GM12878 (cell line): ENCODE measurements around the gene MOK. TPM values are rescaled to one million over a fixed set of nuclear protein-coding genes. Genes with fewer than 3 reads are reported as not detected.

Source experiments
- BACH1 ChIP-seq: fragments of 450-650 bp; IDR thresholded peaks from 2 replicates; pipeline ENCODE4 v1.6.1; 2017; ENCODE audit warnings: mild to moderate bottlenecking, borderline replicate concordance
- BCLAF1 ChIP-seq: fragments of 450-650 bp; IDR thresholded peaks from 2 replicates; pipeline ENCODE4 v1.6.1; 2017; ENCODE audit warnings: antibody characterized with exemption, mild to moderate bottlenecking, moderate library complexity
- BRCA1 ChIP-seq: IDR thresholded peaks from 2 replicates; pipeline ENCODE4 v1.6.1; 2011; ENCODE audit warnings: low read depth, low read length, improper control_type of control experiment
- CEBPZ ChIP-seq: fragments of 150-350 bp; IDR thresholded peaks from 2 replicates; pipeline ENCODE4 v1.6.1; 2016; ENCODE audit warnings: low read depth, low read length
- NFXL1 ChIP-seq: fragments of 450-650 bp; IDR thresholded peaks from 2 replicates; pipeline ENCODE4 v1.6.1; 2017; ENCODE audit warnings: antibody characterized with exemption, mild to moderate bottlenecking, borderline replicate concordance
- POLR2A ChIP-seq: IDR thresholded peaks from 2 replicates; pipeline ENCODE4 v1.6.1; 2011; ENCODE audit warnings: low read depth, mild to moderate bottlenecking, low read length
- RUNX3 ChIP-seq: IDR thresholded peaks from 2 replicates; pipeline ENCODE4 v1.6.1; 2012; ENCODE audit warnings: low read length, inconsistent platforms
- SP1 ChIP-seq: IDR thresholded peaks from one replicate; pipeline ENCODE4 v1.6.1; 2011; ENCODE audit warnings: low read depth, low read length
- SREBF2 ChIP-seq: IDR thresholded peaks from 2 replicates; pipeline ENCODE4 v1.6.1; 2012; ENCODE audit warnings: mild to moderate bottlenecking, low read length
- TAF1 ChIP-seq: IDR thresholded peaks from 2 replicates; pipeline ENCODE4 v1.6.1; 2011; ENCODE audit warnings: mild to moderate bottlenecking, low read depth, low read length, borderline replicate concordance
- ZNF622 ChIP-seq: fragments of 450-650 bp; IDR thresholded peaks from 2 replicates; pipeline ENCODE4 v1.6.1; 2017; ENCODE audit warnings: mild to moderate bottlenecking, inconsistent platforms
- polyA plus RNA-seq, 11 experiments: library from polyadenylated mRNA; depleted of rRNA in 4 of 11; unstranded in 6 of 11; stranded (reverse) in 5 of 11; fragments of >200 nt; fragmentation: Nextera tagmentation in 4 of 11; fragmentation: Illumina TruSeq in 1 of 11; extraction: Ambion mirVana in 4 of 11; extraction: Trizol in 1 of 11; gene quantifications; 1 replicate in 1 of 11; 2 replicates in 10 of 11; pipeline versions ENCODE4 v1.2.1 to v1.2.3, GENCODE V29; 2011 to 2016; ENCODE audit warnings: inconsistent platforms in 2 of 11, missing spikeins in 2 of 11, low read depth in 1 of 11
- total RNA-seq, 4 experiments: library from RNA; depleted of rRNA in 3 of 4; stranded (reverse); fragments of >200 nt in 3 of 4; fragmentation: Illumina TruSeq in 1 of 4; extraction: Trizol in 1 of 4; gene quantifications; 2 replicates each; pipeline versions ENCODE4 v1.2.1 to v1.2.3, GENCODE V29; 2013 to 2021
- TF ChIP-seq, protein P1 (sequence below), 3 experiments: IDR thresholded peaks in 2 of 3; conservative IDR thresholded peaks in 1 of 3; 2 replicates each; pipeline ENCODE4 v1.5.1; 2011; ENCODE audit warnings: low read depth in 3 of 3, low read length in 3 of 3, mild to moderate bottlenecking in 3 of 3, control low read depth in 2 of 3, moderate library complexity in 2 of 3, inconsistent platforms in 1 of 3, mixed read lengths in 1 of 3; ENCODE audit not compliant: control insufficient read depth in 2 of 3, insufficient read depth in 1 of 3; ENCODE audit errors: extremely low read depth in 1 of 3
- TF ChIP-seq, protein P2 (sequence below): fragments of 450-650 bp; IDR thresholded peaks from 2 replicates; pipeline ENCODE4 v1.6.1; 2017; ENCODE audit warnings: mild to moderate bottlenecking, low read depth, inconsistent platforms; ENCODE audit not compliant: poor library complexity, severe bottlenecking
- TF ChIP-seq, protein P3 (sequence below): fragments of 450-650 bp; IDR thresholded peaks from 2 replicates; pipeline ENCODE4 v1.6.1; 2016; ENCODE audit warnings: mild to moderate bottlenecking
- TF ChIP-seq, protein P4 (sequence below): fragments of 450-650 bp; conservative IDR thresholded peaks from 2 replicates; pipeline ENCODE4 v1.6.1; 2017; ENCODE audit warnings: mild to moderate bottlenecking, moderate library complexity

Gene MOK
- total and polyA plus RNA-seq, 10 of the 15 experiments (the other 5 are each of a cell fraction or from before 2014, with no cell fraction given), result 0.10 to 3.0 (median 1.4) TPM

- TF ChIP-seq CEBPZ, result no peak
- no peak for TF ChIP-seq BACH1
- TF ChIP-seq, protein P1, sequence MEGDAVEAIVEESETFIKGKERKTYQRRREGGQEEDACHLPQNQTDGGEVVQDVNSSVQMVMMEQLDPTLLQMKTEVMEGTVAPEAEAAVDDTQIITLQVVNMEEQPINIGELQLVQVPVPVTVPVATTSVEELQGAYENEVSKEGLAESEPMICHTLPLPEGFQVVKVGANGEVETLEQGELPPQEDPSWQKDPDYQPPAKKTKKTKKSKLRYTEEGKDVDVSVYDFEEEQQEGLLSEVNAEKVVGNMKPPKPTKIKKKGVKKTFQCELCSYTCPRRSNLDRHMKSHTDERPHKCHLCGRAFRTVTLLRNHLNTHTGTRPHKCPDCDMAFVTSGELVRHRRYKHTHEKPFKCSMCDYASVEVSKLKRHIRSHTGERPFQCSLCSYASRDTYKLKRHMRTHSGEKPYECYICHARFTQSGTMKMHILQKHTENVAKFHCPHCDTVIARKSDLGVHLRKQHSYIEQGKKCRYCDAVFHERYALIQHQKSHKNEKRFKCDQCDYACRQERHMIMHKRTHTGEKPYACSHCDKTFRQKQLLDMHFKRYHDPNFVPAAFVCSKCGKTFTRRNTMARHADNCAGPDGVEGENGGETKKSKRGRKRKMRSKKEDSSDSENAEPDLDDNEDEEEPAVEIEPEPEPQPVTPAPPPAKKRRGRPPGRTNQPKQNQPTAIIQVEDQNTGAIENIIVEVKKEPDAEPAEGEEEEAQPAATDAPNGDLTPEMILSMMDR (IDR thresholded peaks at IDR 0.05 in 2 of 3, conservative IDR thresholded peaks at IDR 0.05 in 1 of 3; ENCODE audit: control insufficient read depth in 2 of 3, extremely low read depth in 1 of 3, insufficient read depth in 1 of 3, low read depth in 3 of 3, low read length in 3 of 3), result no peak
- TF ChIP-seq, protein P2, sequence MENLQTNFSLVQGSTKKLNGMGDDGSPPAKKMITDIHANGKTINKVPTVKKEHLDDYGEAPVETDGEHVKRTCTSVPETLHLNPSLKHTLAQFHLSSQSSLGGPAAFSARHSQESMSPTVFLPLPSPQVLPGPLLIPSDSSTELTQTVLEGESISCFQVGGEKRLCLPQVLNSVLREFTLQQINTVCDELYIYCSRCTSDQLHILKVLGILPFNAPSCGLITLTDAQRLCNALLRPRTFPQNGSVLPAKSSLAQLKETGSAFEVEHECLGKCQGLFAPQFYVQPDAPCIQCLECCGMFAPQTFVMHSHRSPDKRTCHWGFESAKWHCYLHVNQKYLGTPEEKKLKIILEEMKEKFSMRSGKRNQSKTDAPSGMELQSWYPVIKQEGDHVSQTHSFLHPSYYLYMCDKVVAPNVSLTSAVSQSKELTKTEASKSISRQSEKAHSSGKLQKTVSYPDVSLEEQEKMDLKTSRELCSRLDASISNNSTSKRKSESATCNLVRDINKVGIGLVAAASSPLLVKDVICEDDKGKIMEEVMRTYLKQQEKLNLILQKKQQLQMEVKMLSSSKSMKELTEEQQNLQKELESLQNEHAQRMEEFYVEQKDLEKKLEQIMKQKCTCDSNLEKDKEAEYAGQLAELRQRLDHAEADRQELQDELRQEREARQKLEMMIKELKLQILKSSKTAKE, result no peak
- TF ChIP-seq, protein P3, sequence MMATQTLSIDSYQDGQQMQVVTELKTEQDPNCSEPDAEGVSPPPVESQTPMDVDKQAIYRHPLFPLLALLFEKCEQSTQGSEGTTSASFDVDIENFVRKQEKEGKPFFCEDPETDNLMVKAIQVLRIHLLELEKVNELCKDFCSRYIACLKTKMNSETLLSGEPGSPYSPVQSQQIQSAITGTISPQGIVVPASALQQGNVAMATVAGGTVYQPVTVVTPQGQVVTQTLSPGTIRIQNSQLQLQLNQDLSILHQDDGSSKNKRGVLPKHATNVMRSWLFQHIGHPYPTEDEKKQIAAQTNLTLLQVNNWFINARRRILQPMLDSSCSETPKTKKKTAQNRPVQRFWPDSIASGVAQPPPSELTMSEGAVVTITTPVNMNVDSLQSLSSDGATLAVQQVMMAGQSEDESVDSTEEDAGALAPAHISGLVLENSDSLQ, result 0 out of 2 replicates have a peak, but pooled peaks have one; percentile 11
- TF ChIP-seq POLR2A, result no peak
- no peak for TF ChIP-seq SREBF2
- TF ChIP-seq RUNX3, result no peak
- TF ChIP-seq, protein P4, sequence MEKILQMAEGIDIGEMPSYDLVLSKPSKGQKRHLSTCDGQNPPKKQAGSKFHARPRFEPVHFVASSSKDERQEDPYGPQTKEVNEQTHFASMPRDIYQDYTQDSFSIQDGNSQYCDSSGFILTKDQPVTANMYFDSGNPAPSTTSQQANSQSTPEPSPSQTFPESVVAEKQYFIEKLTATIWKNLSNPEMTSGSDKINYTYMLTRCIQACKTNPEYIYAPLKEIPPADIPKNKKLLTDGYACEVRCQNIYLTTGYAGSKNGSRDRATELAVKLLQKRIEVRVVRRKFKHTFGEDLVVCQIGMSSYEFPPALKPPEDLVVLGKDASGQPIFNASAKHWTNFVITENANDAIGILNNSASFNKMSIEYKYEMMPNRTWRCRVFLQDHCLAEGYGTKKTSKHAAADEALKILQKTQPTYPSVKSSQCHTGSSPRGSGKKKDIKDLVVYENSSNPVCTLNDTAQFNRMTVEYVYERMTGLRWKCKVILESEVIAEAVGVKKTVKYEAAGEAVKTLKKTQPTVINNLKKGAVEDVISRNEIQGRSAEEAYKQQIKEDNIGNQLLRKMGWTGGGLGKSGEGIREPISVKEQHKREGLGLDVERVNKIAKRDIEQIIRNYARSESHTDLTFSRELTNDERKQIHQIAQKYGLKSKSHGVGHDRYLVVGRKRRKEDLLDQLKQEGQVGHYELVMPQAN, result peak; percentile 99
- TF ChIP-seq NFXL1, result no peak
- no peak for TF ChIP-seq BCLAF1
- TF ChIP-seq TAF1, result no peak
- no peak for TF ChIP-seq BRCA1
- no peak for TF ChIP-seq ZNF622
- peak; percentile 74 for TF ChIP-seq SP1
These were observed at the start of gene MOK (continued) for GRCh38 chr14:102304611-102305506.
